IMR-90 (cell line): Measurements from ENCODE around the gene NPPA. TPM values are rescaled to one million over a fixed set of nuclear protein-coding genes. Genes with fewer than 3 reads are reported as not detected.

Experiments
- ATAC-seq: fragments of 200-7000 bp; cut with Tn5 transposase; 2 replicates; pipeline ENCODE4 v1.9.1; 2020; ENCODE audit warnings: low read depth, mild to moderate bottlenecking, moderate library complexity
- BruUV-seq: library from RNA; stranded (reverse); fragments of 400-500 nt; replicated peaks from 2 replicates; lab custom pipeline; 2021; lab: Mats Ljungman, UMichigan
- CTCF ChIA-PET: fragments of 300-600 bp; formaldehyde crosslinking; extraction: SDS; loops from one replicate; lab custom pipeline; 2021; ENCODE audit warnings: antibody characterized with exemption; lab: Yijun Ruan, JAX
- POLR2A ChIA-PET: fragments of 300-600 bp; sonication (Branson Sonifier 250); formaldehyde crosslinking; loops from one replicate; lab custom pipeline; 2022; ENCODE audit warnings: antibody characterized with exemption; ENCODE audit not compliant: unreplicated experiment; lab: Charles Lee
- DNase-seq: peaks from one replicate; pipeline ENCODE4 v3.0.0; 2013
- H2AFZ ChIP-seq: replicated peaks from 2 replicates; pipeline ENCODE3; 2013; ENCODE audit warnings: low read length, mild to moderate bottlenecking; ENCODE audit not compliant: poor library complexity
- H2AK5ac ChIP-seq: 2 replicates; pipeline ENCODE4 v1.6.1; 2013; ENCODE audit warnings: low read depth, low read length, inconsistent platforms
- H2AK9ac ChIP-seq: replicated peaks from 2 replicates; pipeline ENCODE3; 2013; ENCODE audit warnings: mild to moderate bottlenecking, low read depth, low read length, moderate library complexity; ENCODE audit not compliant: poor library complexity
- H2BK120ac ChIP-seq: 2 replicates; pipeline ENCODE4 v1.6.1; 2013; ENCODE audit warnings: low read depth, low read length, inconsistent platforms
- H2BK15ac ChIP-seq: 3 replicates; pipeline ENCODE4 v1.6.1; 2013; ENCODE audit warnings: low read depth, low read length, inconsistent platforms
- H2BK20ac ChIP-seq: 2 replicates; pipeline ENCODE4 v1.6.1; 2013; ENCODE audit warnings: low read depth, mild to moderate bottlenecking, inconsistent platforms, low read length, moderate library complexity
- H2BK5ac ChIP-seq: 2 replicates; pipeline ENCODE4 v1.6.1; 2013; ENCODE audit warnings: mild to moderate bottlenecking, low read depth, low read length, inconsistent platforms; ENCODE audit not compliant: poor library complexity, severe bottlenecking
- H3K14ac ChIP-seq: replicated peaks from 2 replicates; pipeline ENCODE4 v1.6.1; 2013; ENCODE audit warnings: low read depth, low read length, inconsistent platforms
- H3K18ac ChIP-seq: 2 replicates; pipeline ENCODE4 v1.6.1; 2013; ENCODE audit warnings: low read depth, low read length, control low read depth
- H3K23ac ChIP-seq: 2 replicates; pipeline ENCODE4 v1.6.1; 2013; ENCODE audit warnings: low read depth, low read length, inconsistent platforms
- H3K27ac ChIP-seq: 2 replicates; pipeline ENCODE4 v1.5.1; 2013; ENCODE audit warnings: mild to moderate bottlenecking, control low read depth, low read length; ENCODE audit not compliant: insufficient read depth
- H3K27me3 ChIP-seq: 2 replicates; pipeline ENCODE4 v1.6.1; 2013; ENCODE audit warnings: low read length; ENCODE audit not compliant: control insufficient read depth, insufficient read depth
- H3K36me3 ChIP-seq: 2 replicates; pipeline ENCODE4 v1.6.1; 2013; ENCODE audit warnings: low read length, mixed read lengths; ENCODE audit not compliant: control insufficient read depth, insufficient read depth
- H3K4ac ChIP-seq: 2 replicates; pipeline ENCODE4 v1.6.1; 2013; ENCODE audit warnings: low read depth, low read length, inconsistent platforms
- H3K4me1 ChIP-seq: 2 replicates; pipeline ENCODE4 v1.6.1; 2013; ENCODE audit warnings: low read length, mixed read lengths; ENCODE audit not compliant: control insufficient read depth, insufficient read depth
- H3K4me2 ChIP-seq: 2 replicates; pipeline ENCODE4 v1.6.1; 2013; ENCODE audit warnings: low read depth, mild to moderate bottlenecking, control low read depth, low read length, moderate library complexity
- H3K4me3 ChIP-seq: 2 replicates; pipeline ENCODE4 v1.5.1; 2013; ENCODE audit warnings: low read depth, mild to moderate bottlenecking, control low read depth, low read length, moderate library complexity; ENCODE audit not compliant: insufficient read depth
- H3K56ac ChIP-seq: 2 replicates; pipeline ENCODE4 v1.6.1; 2013; ENCODE audit warnings: low read length, inconsistent platforms; ENCODE audit not compliant: insufficient read depth; ENCODE audit errors: extremely low read depth
- H3K79me1 ChIP-seq, 2 experiments: 2 replicates each; pipeline ENCODE4 v1.6.1; 2013; ENCODE audit warnings: low read length in 2 of 2, inconsistent platforms in 1 of 2, low read depth in 1 of 2
- H3K9ac ChIP-seq: 2 replicates; pipeline ENCODE4 v1.6.1; 2013; ENCODE audit warnings: low read depth, low read length, control low read depth
- H3K9me1 ChIP-seq: 2 replicates; pipeline ENCODE4 v1.6.1; 2013; ENCODE audit warnings: low read length, inconsistent platforms; ENCODE audit not compliant: insufficient read depth
- H3K9me3 ChIP-seq: 2 replicates; pipeline ENCODE4 v1.6.1; 2013; ENCODE audit warnings: low read length; ENCODE audit not compliant: control insufficient read depth, insufficient read depth
- H4K20me1 ChIP-seq: 2 replicates; pipeline ENCODE4 v1.6.1; 2013; ENCODE audit warnings: low read length, inconsistent platforms; ENCODE audit not compliant: insufficient read depth
- H4K5ac ChIP-seq: 2 replicates; pipeline ENCODE4 v1.6.1; 2013; ENCODE audit warnings: mild to moderate bottlenecking, low read depth, low read length, control low read depth
- H4K8ac ChIP-seq, 2 experiments: 2 replicates each; pipeline ENCODE4 v1.6.1; 2013; ENCODE audit warnings: low read depth in 2 of 2, low read length in 2 of 2, control low read depth in 1 of 2, inconsistent platforms in 1 of 2
- H4K91ac ChIP-seq: 2 replicates; pipeline ENCODE4 v1.6.1; 2013; ENCODE audit warnings: low read depth, low read length, inconsistent platforms; ENCODE audit not compliant: insufficient read depth
- CEBPB ChIP-seq: IDR thresholded peaks from 2 replicates; pipeline ENCODE4 v1.6.1; 2012; ENCODE audit warnings: low read depth, low read length, improper control_type of control experiment
- CHD1 ChIP-seq: IDR thresholded peaks from 2 replicates; pipeline ENCODE4 v1.6.1; 2012; ENCODE audit warnings: low read depth, low read length, improper control_type of control experiment
- FOS ChIP-seq: fragments of 150-350 bp; IDR thresholded peaks from 2 replicates; pipeline ENCODE4 v1.6.1; 2016; ENCODE audit warnings: low read depth, low read length
- MAFK ChIP-seq: IDR thresholded peaks from 2 replicates; pipeline ENCODE4 v1.6.1; 2012; ENCODE audit warnings: low read depth, low read length, improper control_type of control experiment
- MXI1 ChIP-seq: IDR thresholded peaks from 2 replicates; pipeline ENCODE4 v1.6.1; 2012; ENCODE audit warnings: low read depth, mild to moderate bottlenecking, low read length, moderate library complexity, borderline replicate concordance
- NFE2L2 ChIP-seq: fragments of 150-350 bp; IDR thresholded peaks from 2 replicates; pipeline ENCODE4 v1.6.1; 2016; ENCODE audit warnings: low read depth, mild to moderate bottlenecking, low read length
- POLR2A ChIP-seq: IDR thresholded peaks from 2 replicates; pipeline ENCODE4 v1.6.1; 2012; ENCODE audit warnings: mild to moderate bottlenecking, low read depth, low read length
- RCOR1 ChIP-seq: IDR thresholded peaks from 2 replicates; pipeline ENCODE4 v1.6.1; 2012; ENCODE audit warnings: mild to moderate bottlenecking, low read length, improper control_type of control experiment; ENCODE audit not compliant: insufficient replicate concordance
- RFX5 ChIP-seq: IDR thresholded peaks from 2 replicates; pipeline ENCODE4 v1.8.0; 2012; ENCODE audit warnings: low read depth, mild to moderate bottlenecking, low read length, moderate library complexity
- WGBS, 2 experiments: methylation state at CpG; one replicate each; pipeline versions ENCODE4 v1.1.5 to v1.1.7; 2013; ENCODE audit warnings: missing lambda C conversion rate in 2 of 2; ENCODE audit not compliant: insufficient read length in 1 of 2; ENCODE audit errors: extremely low coverage in 2 of 2; 5-methylcytosine and 5-hydroxymethylcytosine counted together
- dilution Hi-C: fragments of 300-500 bp; cut with HindIII; formaldehyde crosslinking; loops from one replicate; pipeline ENCODE4 v1.14.3; 2018; ENCODE audit warnings: low sequenced_read_pairs; ENCODE audit not compliant: unreplicated experiment
- in situ Hi-C: fragments of 300-500 bp; cut with MboI; formaldehyde crosslinking; loops from 3 replicates; pipeline ENCODE4 v1.14.3; 2019; ENCODE audit warnings: low sequenced_read_pairs, inconsistent platforms, mixed read lengths
- intact Hi-C: fragments of 100-400 bp; cut with micrococcal nuclease; formaldehyde crosslinking; loops from 2 replicates; pipeline ENCODE4 v1.10.0; 2022
- polyA plus RNA-seq, 3 experiments: library from polyadenylated mRNA; depleted of rRNA; stranded (reverse); fragments of >200 nt; gene quantifications; 2 replicates each; pipeline ENCODE4 v1.2.3, GENCODE V29; 2012; ENCODE audit warnings: low replicate concordance in 1 of 3
- total RNA-seq: library from RNA; depleted of rRNA; stranded (reverse); fragments of >200 nt; gene quantifications from 2 replicates; pipeline ENCODE4 v1.2.3, GENCODE V29; 2012
- TF ChIP-seq, protein P1 (sequence below): fragments of 150-350 bp; IDR thresholded peaks from 2 replicates; pipeline ENCODE4 v1.6.1; 2016; ENCODE audit warnings: low read depth, mild to moderate bottlenecking, low read length, moderate library complexity, borderline replicate concordance
- TF ChIP-seq, protein P2 (sequence below): fragments of 150-350 bp; IDR thresholded peaks from 2 replicates; pipeline ENCODE4 v1.6.1; 2017; ENCODE audit warnings: mild to moderate bottlenecking, antibody characterized with exemption, low read length, low read depth

NPPA gene
- total and polyA plus RNA-seq, 2 of the 4 experiments (the other 2 are of a cell fraction) = not detected

DNA sequence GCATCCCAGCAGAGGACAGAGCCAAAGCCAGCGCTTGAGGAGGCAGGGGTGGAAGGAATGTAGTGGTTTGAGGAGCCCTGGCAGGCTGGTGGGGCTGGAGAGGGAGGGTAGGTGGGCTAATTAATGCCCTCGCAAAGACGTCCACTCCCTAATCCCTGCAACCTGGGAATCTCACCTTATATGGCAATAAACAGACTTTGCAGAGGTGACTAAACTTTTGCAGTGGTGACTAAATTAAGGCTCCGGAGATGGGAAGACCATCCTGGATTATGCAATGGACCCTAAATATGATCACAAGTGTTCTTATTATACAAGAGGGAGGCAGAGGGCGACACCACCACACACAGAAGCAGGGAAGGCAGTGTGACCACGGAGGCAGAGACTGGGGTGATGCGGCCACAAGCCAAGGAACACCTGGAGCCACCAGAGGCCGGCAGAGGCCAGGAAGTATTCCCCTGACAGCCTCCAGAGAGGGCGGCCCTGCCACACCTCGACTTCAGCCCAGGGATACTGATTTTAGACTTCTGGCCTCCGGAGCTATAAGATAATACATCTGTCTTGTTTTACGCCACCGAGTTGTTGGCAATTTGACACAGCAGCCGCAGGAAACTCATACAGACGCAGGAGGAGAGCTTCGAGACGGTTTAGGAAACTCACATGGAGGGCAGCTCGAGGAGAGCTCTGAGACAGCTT, 34.3 kb upstream of the NPPA start:
- Histone ChIP-seq H2AK5ac (no peak overlapping the region), H3K4me3 (no peak overlapping the region), H4K5ac (no peak overlapping the region), H3K4me2 (no peak overlapping the region), H3K9me3 (no peaks in the 10 kb centered on the region; the same call in 1 of the 2 replicates), H3K27ac (no peak overlapping the region), H3K9ac (no peak overlapping the region), H3K56ac (no peak overlapping the region), H3K4me1 (no peaks in the 10 kb centered on the region), H2BK5ac (no peak overlapping the region), H3K36me3 (no peaks in the 10 kb centered on the region), H3K18ac (no peak overlapping the region), H2BK20ac (no peak overlapping the region), H3K4ac (no peak overlapping the region), H4K20me1 (no peaks in the 10 kb centered on the region), H3K14ac (no peak overlapping the region), H4K91ac (no peak overlapping the region), H2BK15ac (no peak overlapping the region), H4K8ac (no peak overlapping the region), H2AFZ (no peak overlapping the region), H2AK9ac (no peak overlapping the region), H3K23ac (no peak overlapping the region), H2BK120ac (no peak overlapping the region), H3K9me1 (no peaks in the 10 kb centered on the region), H3K79me1 (no peaks in the 10 kb centered on the region), H3K27me3 (peaks cover 52% of the 10 kb centered on the region)
- DNase-seq (no peak), ATAC-seq (no peak)
- ChIA-PET CTCF (no interaction called here), POLR2A (no interaction called here)
- dilution Hi-C loops = no loop called here
- intact Hi-C loops = no loop called here
- 83% methylated on average over 7 of the region's 18 CpGs; no CpG with 5 or more reads in 1 of the 2 experiments for whole genome bisulfite sequencing, 2 experiments
- TF ChIP-seq CEBPB = no peak
- TF ChIP-seq CHD1 = no peak
- TF ChIP-seq, protein P1, sequence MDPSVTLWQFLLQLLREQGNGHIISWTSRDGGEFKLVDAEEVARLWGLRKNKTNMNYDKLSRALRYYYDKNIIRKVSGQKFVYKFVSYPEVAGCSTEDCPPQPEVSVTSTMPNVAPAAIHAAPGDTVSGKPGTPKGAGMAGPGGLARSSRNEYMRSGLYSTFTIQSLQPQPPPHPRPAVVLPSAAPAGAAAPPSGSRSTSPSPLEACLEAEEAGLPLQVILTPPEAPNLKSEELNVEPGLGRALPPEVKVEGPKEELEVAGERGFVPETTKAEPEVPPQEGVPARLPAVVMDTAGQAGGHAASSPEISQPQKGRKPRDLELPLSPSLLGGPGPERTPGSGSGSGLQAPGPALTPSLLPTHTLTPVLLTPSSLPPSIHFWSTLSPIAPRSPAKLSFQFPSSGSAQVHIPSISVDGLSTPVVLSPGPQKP = no peak
- no peak for TF ChIP-seq MAFK
- TF ChIP-seq, protein P2, sequence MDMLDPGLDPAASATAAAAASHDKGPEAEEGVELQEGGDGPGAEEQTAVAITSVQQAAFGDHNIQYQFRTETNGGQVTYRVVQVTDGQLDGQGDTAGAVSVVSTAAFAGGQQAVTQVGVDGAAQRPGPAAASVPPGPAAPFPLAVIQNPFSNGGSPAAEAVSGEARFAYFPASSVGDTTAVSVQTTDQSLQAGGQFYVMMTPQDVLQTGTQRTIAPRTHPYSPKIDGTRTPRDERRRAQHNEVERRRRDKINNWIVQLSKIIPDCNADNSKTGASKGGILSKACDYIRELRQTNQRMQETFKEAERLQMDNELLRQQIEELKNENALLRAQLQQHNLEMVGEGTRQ = no peak
- no peak for TF ChIP-seq RCOR1
- no peak for TF ChIP-seq NFE2L2
- TF ChIP-seq RFX5 = no peak
- TF ChIP-seq MXI1 = no peak
- no peak for TF ChIP-seq POLR2A
- no peak for TF ChIP-seq FOS
- in situ Hi-C loops = no loop called here
- no TSS peak for BruUV-seq
